D721Med (cell line): Measurements from ENCODE around the gene NCKAP5.

Experiments
- DNase-seq: peaks from one replicate; pipeline ENCODE4 v3.0.0; 2011; ENCODE audit warnings: low spot score; ENCODE audit not compliant: insufficient read length
- FAIRE-seq: peaks from 2 replicates; lab custom pipeline; 2011; peaks lifted over from hg19 to GRCh38; lab: Jason Lieb, UNC
- TF ChIP-seq, protein P1 (sequence below): IDR thresholded peaks from 2 replicates; pipeline ENCODE4 v1.5.1; 2012; ENCODE audit warnings: mild to moderate bottlenecking, control low read depth; ENCODE audit not compliant: insufficient read depth; ENCODE audit errors: missing control alignments

Gene NCKAP5

GRCh38 chr2:133492719-133493380, 75.4 kb downstream of the NCKAP5 start:
- FAIRE-seq (no peak), DNase-seq (no peak)
- TF ChIP-seq, protein P1, sequence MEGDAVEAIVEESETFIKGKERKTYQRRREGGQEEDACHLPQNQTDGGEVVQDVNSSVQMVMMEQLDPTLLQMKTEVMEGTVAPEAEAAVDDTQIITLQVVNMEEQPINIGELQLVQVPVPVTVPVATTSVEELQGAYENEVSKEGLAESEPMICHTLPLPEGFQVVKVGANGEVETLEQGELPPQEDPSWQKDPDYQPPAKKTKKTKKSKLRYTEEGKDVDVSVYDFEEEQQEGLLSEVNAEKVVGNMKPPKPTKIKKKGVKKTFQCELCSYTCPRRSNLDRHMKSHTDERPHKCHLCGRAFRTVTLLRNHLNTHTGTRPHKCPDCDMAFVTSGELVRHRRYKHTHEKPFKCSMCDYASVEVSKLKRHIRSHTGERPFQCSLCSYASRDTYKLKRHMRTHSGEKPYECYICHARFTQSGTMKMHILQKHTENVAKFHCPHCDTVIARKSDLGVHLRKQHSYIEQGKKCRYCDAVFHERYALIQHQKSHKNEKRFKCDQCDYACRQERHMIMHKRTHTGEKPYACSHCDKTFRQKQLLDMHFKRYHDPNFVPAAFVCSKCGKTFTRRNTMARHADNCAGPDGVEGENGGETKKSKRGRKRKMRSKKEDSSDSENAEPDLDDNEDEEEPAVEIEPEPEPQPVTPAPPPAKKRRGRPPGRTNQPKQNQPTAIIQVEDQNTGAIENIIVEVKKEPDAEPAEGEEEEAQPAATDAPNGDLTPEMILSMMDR: no peak

GRCh38 chr2:133490411-133490980, 77.8 kb downstream of the NCKAP5 start:
- TF ChIP-seq, protein P1: no peak
- FAIRE-seq: no peak

DNA sequence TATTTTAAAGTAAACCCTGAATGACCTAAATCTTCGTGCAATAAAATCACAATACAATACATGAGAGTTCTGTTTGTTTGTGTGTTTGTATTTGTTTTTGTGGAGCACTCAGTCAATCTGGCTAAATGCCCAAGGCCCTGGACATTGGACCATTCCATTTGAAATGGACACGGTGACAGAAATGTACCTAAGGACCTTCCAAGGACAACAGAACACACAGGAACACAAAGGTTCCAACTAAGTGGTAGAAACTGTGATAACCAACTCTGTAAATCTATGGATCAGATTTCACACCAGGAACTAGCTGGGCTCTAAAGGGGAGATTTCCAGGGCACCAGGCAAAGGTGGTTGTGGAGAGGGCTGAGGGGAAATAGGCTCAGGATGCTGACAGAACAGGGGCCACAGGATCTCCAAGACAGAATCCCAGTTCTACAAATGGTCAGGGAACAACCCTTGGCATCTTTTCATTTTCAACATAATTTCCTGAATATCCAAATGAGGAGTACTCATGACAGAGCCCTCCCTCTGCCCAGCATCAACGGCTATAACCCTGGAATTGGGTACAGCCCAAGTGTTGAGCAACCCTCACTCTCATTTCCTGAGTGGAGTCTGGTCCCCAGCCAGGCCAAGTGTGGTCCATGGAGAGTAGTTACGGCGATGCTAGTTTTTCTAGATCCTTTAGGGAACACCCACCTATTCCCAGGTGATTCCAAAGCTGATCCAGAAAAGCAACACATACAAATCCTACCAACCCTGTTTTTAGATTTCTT, 78.4 kb downstream of the NCKAP5 start:
- DNase-seq: no peak
- no peak for FAIRE-seq
- TF ChIP-seq, protein P1: no peak

More at GRCh38 chr2:133490411-133490980, 77.8 kb downstream of the NCKAP5 start:
- no peak for DNase-seq

DNA sequence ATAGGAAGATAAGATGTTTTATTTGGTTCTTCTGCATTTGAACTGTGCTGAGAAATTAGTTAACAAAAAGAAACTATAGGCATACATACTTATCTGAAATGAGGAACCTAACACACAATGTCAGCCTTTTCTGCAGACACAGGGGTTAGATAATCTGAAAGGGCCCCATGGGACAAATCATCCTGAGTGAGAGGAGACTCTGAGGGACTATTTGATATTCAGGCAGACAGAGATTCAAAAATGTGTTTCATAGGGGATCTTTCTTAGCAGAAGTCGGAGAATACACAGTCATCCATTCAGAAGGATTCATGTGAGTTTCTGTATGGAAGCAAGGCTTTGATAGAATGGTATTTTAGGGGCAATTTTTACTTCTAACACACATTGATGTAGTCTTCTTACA, 79.1 kb downstream of the NCKAP5 start:
- DNase-seq (no peak), FAIRE-seq (no peak)
- TF ChIP-seq, protein P1: no peak

- no peak for FAIRE-seq
- DNase-seq: no peak
- TF ChIP-seq, protein P1: no peak
Measured at GRCh38 chr2:133486771-133487191, 81.5 kb downstream of the NCKAP5 start.

GRCh38 chr2:133485868-133486267, 82.4 kb downstream of the NCKAP5 start:
- TF ChIP-seq, protein P1: no peak
- FAIRE-seq (peak; percentile 98), DNase-seq (peak; percentile 34)
